Astrocyte of the hippocampus (primary cell): ENCODE data around the gene ANKEF1.
"Not testable (repeated sequence)": the region's sequence is repeated elsewhere in the genome, so short reads cannot be mapped to it uniquely, and the experiment has no call there.

Experiments
- DNase-seq: peaks from one replicate; pipeline ENCODE4 v3.0.0; 2011; ENCODE audit warnings: low read depth, low spot score

The ANKEF1 gene

DNA sequence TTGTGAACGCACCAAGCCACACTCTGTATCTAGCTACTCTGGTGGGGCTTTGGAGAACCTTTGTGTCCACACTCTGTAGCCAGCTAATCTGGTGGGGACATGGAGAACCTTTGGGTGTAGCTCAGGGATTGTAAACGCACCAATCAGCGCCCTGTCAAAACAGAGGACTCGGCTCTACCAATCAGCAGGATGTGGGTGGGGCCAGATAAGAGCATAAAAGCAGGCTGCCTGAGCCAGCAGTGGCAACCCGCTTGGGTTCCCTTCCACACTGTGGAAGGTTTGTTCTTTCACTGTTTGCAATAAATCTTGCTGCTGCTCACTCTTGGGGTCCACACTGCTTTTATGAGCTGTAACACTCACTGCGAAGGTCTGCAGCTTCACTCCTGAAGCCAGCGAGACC is 2.5 kb upstream of the ANKEF1 start:
- not testable (repeated sequence) for DNase-seq

DNA sequence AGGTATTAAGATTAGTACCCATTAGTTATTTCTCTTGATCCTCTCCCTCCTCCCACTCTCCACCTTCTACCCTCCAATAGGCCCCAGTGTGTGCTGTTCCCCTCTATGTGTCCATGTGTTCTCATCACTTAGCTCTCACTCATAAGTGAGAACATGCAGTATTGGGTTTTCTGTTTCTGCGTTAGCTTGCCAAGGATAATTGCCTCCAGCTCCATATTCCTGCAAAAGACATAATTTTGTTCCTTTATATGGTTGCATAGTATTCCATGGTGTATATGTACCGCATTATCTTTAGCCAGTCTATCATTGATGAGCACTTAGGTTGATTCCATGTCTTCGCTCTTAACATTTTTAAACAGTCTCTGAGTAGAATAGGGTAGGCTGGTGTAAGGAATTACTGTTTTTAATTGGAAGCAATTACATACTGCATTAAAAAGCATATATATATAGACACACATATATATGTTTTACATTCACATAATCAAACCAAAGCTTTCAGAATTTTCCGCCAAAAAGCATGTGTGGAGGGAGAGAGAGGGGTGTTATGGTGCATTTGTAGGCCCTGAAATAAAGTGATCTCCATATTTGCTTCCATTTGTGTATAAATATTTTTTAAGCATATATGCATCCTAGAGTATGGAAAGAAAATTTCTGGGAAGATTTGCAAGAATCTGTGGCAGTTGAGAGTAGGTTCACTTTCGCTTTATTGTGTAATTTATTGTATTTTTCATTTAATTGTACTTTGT is 709 bp upstream of the ANKEF1 start:
- DNase-seq, result no peak

DNA sequence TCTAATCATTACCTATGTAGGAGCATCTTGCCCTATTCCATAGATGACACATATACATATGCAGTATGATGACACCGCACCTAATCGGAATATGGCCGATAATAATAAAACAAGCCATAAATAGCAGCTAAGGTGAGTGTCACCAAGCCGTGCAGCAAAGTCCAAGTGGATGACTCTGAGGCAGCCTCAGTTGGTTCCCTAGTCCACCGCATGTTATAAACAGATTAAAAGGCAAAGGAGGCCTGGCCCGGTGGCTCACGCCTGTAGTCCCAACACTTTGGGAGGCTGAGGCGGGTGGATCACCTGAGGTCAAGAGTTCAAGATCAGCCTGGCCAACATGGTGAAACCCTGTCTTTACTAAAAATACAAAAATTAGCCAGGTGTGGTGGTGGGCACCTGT is 1.5 kb downstream of the ANKEF1 start:
- not testable (repeated sequence) for DNase-seq

DNA sequence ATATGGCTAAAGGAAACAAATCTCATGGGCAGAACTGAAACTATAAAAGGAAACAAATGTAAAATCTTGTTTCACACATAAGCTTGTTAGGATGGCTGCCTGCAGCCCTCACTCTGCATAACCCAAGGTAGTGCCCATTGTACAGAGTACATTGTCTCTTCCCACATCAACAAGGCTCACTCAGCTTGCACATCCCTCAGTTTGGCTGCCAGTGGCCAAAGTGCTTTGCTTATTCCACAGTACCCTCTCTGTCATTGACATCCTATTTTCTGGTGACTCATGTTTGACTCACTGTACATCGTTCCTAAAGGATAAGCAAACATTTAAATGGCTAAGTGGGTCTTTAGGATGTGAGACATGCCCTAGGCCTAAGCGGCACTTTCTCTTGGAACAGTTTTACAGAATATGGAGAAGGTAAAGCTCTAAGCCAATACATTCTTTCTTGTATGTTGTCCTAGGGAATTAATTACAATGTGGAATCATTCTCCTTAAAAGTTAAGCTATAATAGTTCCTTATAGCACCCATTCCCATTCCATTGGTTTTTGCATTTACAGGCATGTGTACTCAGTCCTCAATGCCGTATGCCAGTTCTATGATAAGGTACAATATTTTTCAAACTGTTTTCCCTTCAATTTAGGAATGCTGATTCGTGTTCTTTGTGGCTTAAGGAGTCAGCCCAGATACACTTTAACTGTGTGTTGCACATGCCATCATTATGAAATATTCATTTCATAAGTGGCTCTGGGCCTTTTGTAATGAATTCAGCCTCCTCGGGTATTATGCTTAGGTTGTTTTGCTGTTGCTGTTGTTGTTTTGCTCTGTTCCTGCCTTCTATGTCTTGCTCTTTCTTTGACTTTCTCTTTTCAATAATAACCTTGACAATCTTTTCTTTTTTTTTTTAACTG is 5.5 kb downstream of the ANKEF1 start:
- DNase-seq, result peak; percentile 61

DNA sequence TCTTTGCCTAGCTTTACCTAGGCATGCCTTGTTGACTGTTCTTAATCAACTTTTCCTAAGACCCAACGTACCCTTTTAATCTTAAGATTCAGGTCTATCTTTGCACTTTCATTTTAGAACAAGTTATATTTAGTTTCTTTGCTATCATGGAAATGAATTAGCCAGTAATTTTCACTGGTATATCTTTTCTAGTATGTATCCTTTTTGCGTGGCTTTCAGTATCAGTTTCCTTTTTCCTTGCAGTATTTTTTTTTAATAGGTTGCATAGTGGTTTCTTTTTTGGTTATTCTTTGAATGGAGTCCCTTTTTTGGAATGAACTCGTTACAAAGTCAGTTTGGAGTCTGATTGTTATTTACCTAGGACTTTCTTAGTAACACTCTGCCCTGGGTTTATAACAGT is 7.3 kb downstream of the ANKEF1 start:
- no peak for DNase-seq

DNA sequence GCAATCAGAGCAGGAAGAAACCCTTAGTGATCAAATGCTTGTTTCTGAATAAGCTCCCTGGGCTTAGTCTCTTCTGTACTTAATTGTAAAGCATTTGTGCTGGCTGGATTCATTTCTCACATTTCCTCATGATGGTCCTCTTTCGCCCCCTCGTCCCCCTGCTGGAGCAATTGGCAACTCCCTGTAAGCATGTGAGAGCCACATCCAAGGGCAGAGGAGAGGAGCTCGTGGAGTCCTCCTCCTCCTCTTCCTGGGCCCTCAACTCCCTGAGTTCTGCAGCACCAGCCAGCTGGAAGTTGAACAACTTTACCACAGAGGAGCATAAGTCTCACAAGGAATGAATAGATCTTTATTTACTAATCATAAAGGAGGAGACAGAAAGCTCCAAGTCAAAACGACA is 12.6 kb downstream of the ANKEF1 start:
- DNase-seq, result peak; percentile 21

DNA sequence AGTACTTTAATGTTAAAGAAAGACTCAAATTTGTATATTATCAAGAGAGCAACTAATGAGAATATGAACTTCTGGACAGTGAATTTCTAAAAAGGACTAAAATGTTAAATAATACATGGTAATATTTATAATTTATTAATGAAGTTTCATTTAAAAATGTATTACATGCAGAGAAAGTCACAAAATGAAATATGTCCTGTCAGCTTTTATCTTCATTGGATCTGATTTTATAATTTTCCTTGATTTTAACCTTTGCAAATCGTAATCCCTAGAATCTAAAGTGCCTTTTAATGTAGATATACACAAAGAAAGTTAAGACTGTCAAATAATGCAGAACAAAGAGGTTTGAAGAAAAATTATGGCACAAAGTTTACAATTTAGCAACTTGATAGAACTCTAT is 16.4 kb downstream of the ANKEF1 start:
- DNase-seq, result no peak

DNA sequence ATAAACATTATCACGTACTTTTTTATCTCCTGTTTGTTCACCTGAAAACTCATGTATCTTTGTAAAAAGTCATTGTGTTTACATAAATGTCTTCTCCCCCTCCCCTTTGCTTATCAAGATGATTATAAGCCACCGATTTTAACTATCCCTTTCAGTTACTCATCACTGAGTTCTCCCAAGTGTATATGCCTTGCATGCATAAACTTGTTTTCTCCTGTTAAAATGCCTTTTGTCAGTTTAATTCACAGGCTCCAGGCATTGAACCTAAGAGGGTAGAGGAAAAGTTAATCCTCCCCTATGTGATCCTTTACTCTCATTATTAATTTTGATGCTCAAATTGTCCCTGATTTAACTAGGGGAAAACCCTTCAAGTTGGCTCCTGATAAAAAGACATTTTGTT is 24.2 kb downstream of the ANKEF1 start:
- DNase-seq, result no peak

DNA sequence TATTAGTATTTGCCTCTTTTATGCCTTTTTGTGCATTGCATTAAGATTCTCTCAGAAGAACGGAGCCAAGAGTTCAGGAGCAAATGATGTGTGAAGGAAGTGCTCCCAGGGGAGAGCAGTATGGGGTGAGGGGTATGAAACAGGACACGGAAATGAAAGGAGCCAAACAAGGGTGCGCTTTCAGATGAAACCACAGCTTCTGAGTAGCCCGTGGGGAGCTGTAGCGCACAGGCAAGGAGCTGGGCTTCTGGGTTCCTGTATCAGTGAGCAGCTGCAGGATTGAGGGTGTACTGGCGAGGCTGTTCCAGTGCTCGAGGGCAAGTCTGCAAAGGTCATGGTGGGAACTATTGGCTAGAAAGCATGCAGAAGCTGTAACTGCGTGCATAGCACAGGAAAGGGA is 25.4 kb downstream of the ANKEF1 start:
- no peak for DNase-seq

DNA sequence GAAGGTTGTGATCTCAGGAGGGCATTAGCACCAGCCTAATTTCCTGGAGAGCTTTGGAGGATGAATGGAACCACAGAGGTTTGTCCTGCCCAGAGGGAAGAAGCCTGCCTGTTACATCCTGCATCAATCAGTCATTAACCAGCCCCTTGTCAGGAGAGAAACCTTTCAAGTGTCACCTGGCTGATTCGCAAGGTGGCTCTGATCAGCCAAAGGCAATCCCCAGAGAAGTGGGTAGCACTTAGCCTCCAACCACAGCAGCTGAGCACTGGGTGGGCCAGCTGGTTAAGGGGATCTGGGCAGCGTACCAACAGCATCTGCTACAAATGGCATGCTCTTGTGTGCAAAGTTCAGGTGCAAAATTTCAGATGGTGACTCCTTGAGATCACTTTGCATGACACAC is 26.9 kb downstream of the ANKEF1 start:
- no peak for DNase-seq

DNA sequence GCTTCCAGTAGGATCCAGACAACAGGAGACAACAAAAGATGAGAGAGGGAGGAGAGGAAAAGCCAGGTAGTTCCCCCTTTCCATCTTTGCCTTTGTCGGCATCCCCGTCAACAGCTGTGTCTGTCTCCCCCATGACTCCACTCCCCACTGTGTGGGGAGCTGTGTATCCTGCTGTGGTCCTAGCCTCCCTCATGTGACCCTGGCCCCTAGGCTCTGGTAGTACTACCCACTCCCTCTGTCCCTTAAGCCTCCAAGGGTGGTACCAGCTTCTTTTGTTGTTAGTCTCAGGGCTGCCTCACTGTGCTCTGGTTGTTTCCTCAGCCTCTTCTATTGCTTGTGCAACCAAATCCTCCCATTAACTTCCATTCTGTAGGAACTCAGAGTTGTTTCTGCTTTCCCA is 28.7 kb downstream of the ANKEF1 start:
- DNase-seq, result no peak

DNA sequence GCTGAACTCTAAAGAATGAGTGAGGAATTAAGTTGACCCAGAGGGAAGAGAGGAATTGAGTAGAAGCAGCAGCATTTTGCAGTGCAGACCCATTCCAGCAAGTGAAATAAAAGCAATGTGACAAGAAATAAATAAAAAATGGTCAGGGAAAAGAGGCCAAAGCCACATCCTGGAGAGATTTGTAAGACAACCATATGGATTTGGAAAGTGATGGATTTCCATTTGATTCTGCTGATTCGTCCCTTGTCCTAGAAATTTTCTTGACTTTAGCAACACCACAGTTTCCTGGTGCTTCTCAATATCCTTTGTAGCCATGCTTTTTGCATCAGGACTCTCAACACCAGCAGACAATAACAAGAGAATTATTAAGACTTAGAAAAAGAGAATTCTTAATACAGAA is 29.8 kb downstream of the ANKEF1 start:
- DNase-seq, result no peak

DNA sequence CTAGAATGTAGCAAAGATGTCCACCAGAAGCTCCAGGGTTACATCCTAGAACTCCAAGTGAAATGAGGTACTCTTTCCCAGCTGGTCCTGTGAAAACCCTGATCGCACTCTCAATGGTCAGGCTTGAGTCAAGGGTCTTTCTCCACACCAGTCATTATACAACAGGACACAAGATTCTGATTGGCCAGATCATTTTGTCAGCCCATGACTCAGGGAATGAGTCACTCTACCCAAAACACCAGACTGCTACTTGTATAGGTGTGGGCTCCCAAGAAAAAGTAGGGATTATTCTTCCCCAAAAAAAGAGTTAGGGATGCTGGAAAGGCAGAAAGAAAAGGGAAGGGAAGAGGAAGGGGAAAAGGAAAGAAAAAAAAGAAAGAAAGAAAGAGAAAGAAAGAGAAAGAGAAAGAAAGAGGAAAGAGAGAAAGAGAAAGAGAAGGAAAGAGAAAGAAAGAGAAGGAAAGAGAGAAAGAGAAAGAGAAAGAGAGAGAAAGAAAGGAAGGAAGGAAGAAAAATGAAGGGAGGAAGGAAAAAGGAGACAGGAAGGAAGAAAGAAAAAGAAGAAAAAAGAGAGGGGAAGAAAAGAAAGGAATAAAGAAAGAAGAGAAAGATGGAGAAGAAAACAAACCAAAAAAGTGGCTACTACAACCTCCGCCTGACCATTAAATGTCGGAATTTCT is 30.5 kb downstream of the ANKEF1 start:
- DNase-seq, result peak; percentile 7

DNA sequence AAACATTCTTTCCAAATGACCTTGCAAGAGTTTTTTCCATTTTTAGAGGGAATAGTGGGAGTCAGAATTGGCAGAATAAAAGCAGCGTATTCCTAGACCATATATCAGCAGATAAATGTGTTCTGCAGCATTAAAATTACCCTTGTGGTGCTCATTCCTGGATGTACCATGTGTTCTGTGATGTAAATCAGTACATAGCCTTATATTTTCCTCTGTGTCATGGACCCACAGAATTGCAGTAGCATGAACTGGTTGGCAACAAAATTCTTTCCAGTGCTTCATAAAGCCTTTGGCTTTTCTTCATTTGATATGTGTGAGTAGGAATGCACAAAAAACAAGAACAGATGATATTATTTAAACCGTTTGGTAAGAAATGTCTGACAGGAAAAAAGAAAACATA is 32.5 kb downstream of the ANKEF1 start:
- no peak for DNase-seq

DNA sequence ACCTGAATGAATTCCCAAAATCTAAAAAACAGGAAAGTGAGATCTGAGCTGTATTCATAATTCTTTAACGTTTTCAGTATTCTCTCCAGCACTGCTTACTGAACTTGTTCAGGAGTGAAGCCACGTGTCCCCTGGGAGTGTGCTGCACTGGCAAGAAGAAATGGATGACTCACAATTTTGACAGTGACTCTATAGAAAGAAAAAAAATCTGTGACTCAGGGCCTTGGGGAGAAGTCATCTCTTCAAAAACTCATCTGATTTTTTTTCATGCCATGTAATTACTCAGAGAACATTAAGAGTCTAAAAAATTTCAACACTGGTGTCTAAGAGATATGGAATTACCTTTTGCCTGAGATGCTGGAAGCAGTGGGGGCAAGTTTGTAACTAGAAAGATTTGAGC is 39.7 kb downstream of the ANKEF1 start:
- DNase-seq, result peak; percentile 76

DNA sequence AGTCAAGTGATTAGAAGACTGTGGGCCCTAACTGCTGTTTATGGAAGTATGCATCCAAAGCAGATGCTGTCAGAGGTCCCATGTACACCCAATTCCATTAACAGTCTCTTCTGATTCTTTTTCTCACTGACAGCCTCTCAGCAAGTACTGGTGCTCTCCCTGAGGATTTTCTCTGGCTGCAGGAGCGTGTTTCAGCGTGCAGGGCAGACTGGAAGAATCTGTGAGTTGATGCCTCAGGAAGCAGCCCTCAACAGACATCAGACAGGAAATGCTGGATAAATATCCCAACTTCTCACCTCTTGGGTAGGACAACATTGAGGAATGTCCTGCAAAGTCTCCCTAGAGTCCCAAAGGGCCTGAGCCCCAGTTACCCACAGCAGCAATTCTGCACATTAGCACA is 40.8 kb downstream of the ANKEF1 start:
- DNase-seq, result no peak

DNA sequence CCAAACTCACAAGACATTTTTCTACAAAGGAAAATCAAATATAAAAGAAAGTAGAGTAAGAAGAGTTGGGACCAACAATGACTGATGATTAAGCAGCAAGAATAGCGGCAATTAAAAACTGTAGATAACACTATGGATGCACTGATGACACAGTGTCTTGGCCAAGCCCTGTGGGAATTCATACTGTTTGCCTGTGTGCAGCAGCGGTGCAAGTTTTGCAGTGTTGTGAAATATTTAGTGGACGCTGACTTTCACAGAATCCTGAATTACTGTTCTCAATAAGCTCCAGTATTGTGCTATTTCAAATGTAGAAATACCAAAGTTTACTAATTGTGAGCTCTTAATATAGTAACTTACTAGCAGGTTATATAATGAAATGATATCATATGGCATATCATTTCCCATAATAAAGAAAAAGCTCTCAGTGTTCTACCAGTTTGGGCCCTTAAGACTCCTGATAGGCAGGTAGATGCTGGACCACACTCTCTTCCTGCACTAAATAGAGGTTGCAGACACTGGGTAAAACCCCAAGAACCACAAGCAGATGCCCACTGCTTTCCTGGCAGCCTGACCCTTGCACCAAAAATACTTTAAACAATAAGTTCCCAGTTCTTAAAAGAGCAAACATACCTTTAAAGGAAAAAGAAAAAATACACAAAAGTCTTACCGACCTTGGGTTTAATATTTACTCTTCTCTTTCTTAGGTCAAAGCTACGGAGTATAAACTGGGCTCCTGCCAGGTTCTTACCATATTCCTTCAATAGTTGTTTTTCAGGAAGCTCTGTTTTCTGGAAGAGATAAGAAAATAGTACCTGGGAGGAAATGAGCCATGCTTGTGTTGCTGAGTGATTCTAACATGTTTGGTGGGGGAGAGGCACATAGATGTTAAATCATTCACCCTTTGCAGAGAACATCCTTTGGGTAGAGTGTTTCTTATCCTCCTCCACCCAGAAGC is 41.6 kb downstream of the ANKEF1 start:
- DNase-seq, result no peak

DNA sequence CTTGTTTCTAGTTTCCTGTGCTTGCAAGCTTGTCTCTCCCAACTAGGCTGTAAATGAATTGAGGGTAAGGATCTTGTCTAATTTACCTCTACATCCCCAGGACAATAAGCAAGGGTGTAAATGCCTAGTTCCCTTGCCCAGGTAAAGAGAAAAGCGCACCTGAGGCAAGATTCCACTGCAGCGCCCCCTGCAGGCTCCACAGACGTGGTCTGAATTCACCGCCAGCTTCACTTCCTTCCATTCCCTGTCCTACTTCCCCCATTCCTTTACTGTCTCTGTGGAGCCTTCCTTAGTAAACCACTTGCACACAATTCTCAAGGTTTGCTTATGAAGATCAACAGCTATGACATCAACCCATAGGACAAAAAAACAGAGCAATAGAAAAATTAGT is 42.3 kb downstream of the ANKEF1 start:
- no peak for DNase-seq

DNA sequence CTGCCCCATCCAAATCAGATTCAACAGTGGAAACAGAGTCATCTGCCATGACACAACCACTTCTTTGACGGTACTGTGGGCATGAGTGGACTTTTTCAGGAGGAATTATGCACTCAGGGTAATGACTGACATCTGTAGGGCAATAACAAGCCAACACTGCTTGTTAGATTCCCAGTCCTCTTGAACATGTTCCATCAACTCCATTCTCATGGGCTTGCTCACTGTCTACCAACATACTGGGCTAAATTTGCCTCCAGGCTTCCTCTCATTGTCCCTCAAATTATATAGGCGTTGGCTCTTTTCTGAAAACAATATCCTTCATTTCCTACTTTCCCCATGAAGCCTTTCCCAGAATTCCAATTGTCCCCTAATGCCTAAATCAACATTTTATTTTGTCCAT is 43.1 kb downstream of the ANKEF1 start:
- no peak for DNase-seq

DNA sequence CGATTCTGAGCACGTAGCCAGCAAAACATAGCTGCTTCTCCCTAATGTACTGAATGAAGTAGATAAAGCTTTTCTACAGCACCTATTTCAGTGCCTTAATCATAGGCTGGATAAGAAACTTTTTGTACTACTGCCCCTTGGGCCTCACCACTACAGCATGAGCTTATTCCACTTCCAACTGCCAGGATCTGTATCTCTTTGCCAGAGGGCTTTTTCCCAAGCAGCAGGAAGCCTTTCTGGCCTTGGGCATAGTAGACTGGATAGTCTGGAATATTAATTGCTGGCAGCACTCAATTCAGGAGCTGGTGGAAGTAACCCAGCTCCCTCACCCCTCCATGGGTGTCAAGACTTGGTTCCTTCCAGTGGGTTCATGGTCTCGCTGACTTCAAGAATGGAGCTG is 43.6 kb downstream of the ANKEF1 start:
- no peak for DNase-seq

DNA sequence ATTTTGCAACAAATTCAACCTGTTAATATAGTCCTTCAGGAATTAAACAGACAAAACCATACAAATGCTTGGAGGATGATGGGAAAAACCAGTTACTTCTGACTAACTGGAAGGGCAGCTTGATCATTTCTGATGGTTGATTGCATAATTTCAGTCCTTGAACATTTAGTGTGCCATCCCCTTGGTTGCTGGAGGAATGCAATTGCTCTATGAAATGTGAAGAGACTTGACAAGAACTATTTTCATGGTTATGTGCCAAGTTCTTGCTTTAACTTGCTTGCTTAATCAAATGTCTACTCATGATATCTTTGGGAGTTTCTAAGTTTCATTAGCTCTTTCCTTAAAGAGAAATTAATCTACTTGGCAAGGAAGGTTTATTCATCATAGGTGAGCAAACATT is 45.2 kb downstream of the ANKEF1 start:
- peak; percentile 48 for DNase-seq
